SK-N-SH (cell line): ENCODE measurements around the gene PTPN5. TPM values are rescaled to one million over a fixed set of nuclear protein-coding genes. Genes with fewer than 3 reads are reported as not detected.

Source experiments
- CTCF ChIA-PET: fragments of 300-600, 350-600 bp; formaldehyde crosslinking; extraction: SDS; loops from one replicate; lab custom pipeline; 2021; lab: Yijun Ruan, JAX
- POLR2A ChIA-PET: fragments of 350-600 bp; sonication (Branson Sonifier 250); formaldehyde crosslinking; extraction: SDS; loops from one replicate; lab custom pipeline; 2020; ENCODE audit warnings: antibody characterized with exemption, inconsistent platforms; lab: Yijun Ruan, JAX
- DNase-seq: peaks from one replicate; pipeline ENCODE4 v3.0.0; 2012
- H2AFZ ChIP-seq: fragments of 200-600 bp; sonication (generic); 2 replicates; pipeline ENCODE4 v1.8.1; 2016; ENCODE audit warnings: antibody characterized with exemption, mild to moderate bottlenecking, low read depth
- H3F3A ChIP-seq: fragments of 200-600 bp; sonication (generic); replicated peaks from 2 replicates; pipeline ENCODE3; 2016; ENCODE audit warnings: antibody characterized with exemption, mild to moderate bottlenecking; ENCODE audit not compliant: insufficient read depth
- H3K27ac ChIP-seq, 2 experiments: fragments of 200-500 bp in 1 of 2; fragments of 200-600 bp in 1 of 2; sonication (Bioruptor generic) in 1 of 2; sonication (generic), shearing (Covaris generic) in 1 of 2; 2 replicates each; pipeline versions ENCODE4 v1.5.1 to v1.6.1; 2014 to 2016; ENCODE audit warnings: low read depth in 2 of 2, inconsistent platforms in 1 of 2, low read length in 1 of 2, mild to moderate bottlenecking in 1 of 2, mixed read lengths in 1 of 2
- H3K27me3 ChIP-seq: fragments of 200-600 bp; sonication (generic), shearing (Covaris generic); 2 replicates; pipeline ENCODE4 v1.6.1; 2016; ENCODE audit warnings: mixed run types; ENCODE audit not compliant: insufficient read depth
- H3K36me3 ChIP-seq, 2 experiments: fragments of 200-500 bp in 1 of 2; fragments of 200-600 bp in 1 of 2; sonication (Bioruptor generic) in 1 of 2; sonication (generic) in 1 of 2; replicated peaks in 1 of 2; 2 replicates each; pipeline versions ENCODE3 to v1.5.1; 2014 to 2016; ENCODE audit warnings: low read length in 1 of 2, mild to moderate bottlenecking in 1 of 2; ENCODE audit not compliant: insufficient read depth in 2 of 2, control insufficient read depth in 1 of 2
- H3K4me1 ChIP-seq, 2 experiments: fragments of 200-500 bp in 1 of 2; fragments of 200-600 bp in 1 of 2; sonication (Bioruptor generic) in 1 of 2; sonication (generic), shearing (Covaris generic) in 1 of 2; 2 replicates each; pipeline versions ENCODE4 v1.5.1 to v1.6.1; 2014 to 2016; ENCODE audit warnings: low read depth in 1 of 2, low read length in 1 of 2, mixed run types in 1 of 2; ENCODE audit not compliant: insufficient read depth in 2 of 2, control insufficient read depth in 1 of 2
- H3K4me2 ChIP-seq: fragments of 200-600 bp; sonication (generic), shearing (Covaris generic); 2 replicates; pipeline ENCODE4 v1.6.1; 2017; ENCODE audit warnings: mixed run types
- H3K4me3 ChIP-seq, 2 experiments: fragments of 200-500 bp in 1 of 2; fragments of 200-600 bp in 1 of 2; sonication (Bioruptor generic) in 1 of 2; sonication (generic), shearing (Covaris generic) in 1 of 2; 2 replicates each; pipeline versions ENCODE4 v1.5.1 to v1.8.1; 2014 to 2016; ENCODE audit warnings: low read depth in 2 of 2, inconsistent platforms in 1 of 2, low read length in 1 of 2, mild to moderate bottlenecking in 1 of 2, mixed read lengths in 1 of 2, moderate library complexity in 1 of 2
- H3K79me2 ChIP-seq: fragments of 200-600 bp; sonication (generic); 2 replicates; pipeline ENCODE4 v1.8.1; 2017; ENCODE audit warnings: mild to moderate bottlenecking; ENCODE audit not compliant: insufficient read depth
- H3K9ac ChIP-seq: fragments of 200-600 bp; sonication (generic); 2 replicates; pipeline ENCODE4 v1.6.1; 2017; ENCODE audit warnings: mixed run types
- H3K9me2 ChIP-seq: fragments of 200-600 bp; sonication (generic); 2 replicates; pipeline ENCODE4 v1.6.1; 2017; ENCODE audit warnings: mixed run types
- H3K9me3 ChIP-seq: fragments of 200-600 bp; sonication (generic); 2 replicates; pipeline ENCODE4 v1.6.1; 2017; ENCODE audit warnings: mixed run types, mild to moderate bottlenecking, moderate library complexity
- H4K20me1 ChIP-seq: fragments of 200-600 bp; sonication (generic); 2 replicates; pipeline ENCODE4 v1.6.1; 2017; ENCODE audit warnings: mild to moderate bottlenecking, mixed run types; ENCODE audit not compliant: insufficient read depth
- EP300 ChIP-seq, 2 experiments: IDR thresholded peaks; 2 replicates each; pipeline versions ENCODE4 v1.4.0 to v1.6.1; 2012; ENCODE audit warnings: borderline replicate concordance in 1 of 2, low read depth in 1 of 2, low read length in 1 of 2
- EZH2phosphoT487 ChIP-seq: fragments of 200-600 bp; sonication (generic); IDR thresholded peaks from 2 replicates; pipeline ENCODE4 v1.6.1; 2017; ENCODE audit warnings: low read depth, mixed run types, mild to moderate bottlenecking, antibody characterized with exemption, moderate library complexity, borderline replicate concordance
- FOXJ3 ChIP-seq: sonication (generic); formaldehyde crosslinking; IDR thresholded peaks from 2 replicates; pipeline ENCODE4 v1.5.1; 2020; ENCODE audit warnings: mild to moderate bottlenecking, missing genetic modification reagents
- GABPA ChIP-seq: IDR thresholded peaks from 2 replicates; pipeline ENCODE4 v1.4.0; 2012; ENCODE audit warnings: low read depth, mild to moderate bottlenecking
- GATA2 ChIP-seq: sonication (generic); formaldehyde crosslinking; IDR thresholded peaks from 2 replicates; pipeline ENCODE4 v1.5.0; 2020; ENCODE audit warnings: mild to moderate bottlenecking, missing genetic modification reagents
- IRF3 ChIP-seq: fragments of 150-350 bp; IDR thresholded peaks from 2 replicates; pipeline ENCODE4 v1.6.1; 2016; ENCODE audit warnings: mild to moderate bottlenecking, low read depth, low read length
- MAX ChIP-seq: IDR thresholded peaks from 2 replicates; pipeline ENCODE4 v1.4.0; 2012; ENCODE audit warnings: low read depth
- MEF2A ChIP-seq: IDR thresholded peaks from 2 replicates; pipeline ENCODE4 v1.4.0; 2012; ENCODE audit warnings: low read depth, borderline replicate concordance
- MXI1 ChIP-seq: IDR thresholded peaks from 2 replicates; pipeline ENCODE4 v1.6.1; 2012; ENCODE audit warnings: mild to moderate bottlenecking, low read depth, low read length, improper control_type of control experiment
- REST ChIP-seq: IDR thresholded peaks from 2 replicates; pipeline ENCODE4 v1.6.1; 2012; ENCODE audit warnings: mild to moderate bottlenecking, low read depth, low read length, moderate library complexity
- SIN3A ChIP-seq: IDR thresholded peaks from 2 replicates; pipeline ENCODE4 v1.6.1; 2012; ENCODE audit warnings: low read depth, mild to moderate bottlenecking, low read length, moderate library complexity, borderline replicate concordance
- SMC3 ChIP-seq: IDR thresholded peaks from 2 replicates; pipeline ENCODE4 v1.6.1; 2012; ENCODE audit warnings: low read depth, low read length, improper control_type of control experiment
- TCF12 ChIP-seq: IDR thresholded peaks from 2 replicates; pipeline ENCODE4 v1.4.0; 2012
- TEAD4 ChIP-seq: IDR thresholded peaks from 2 replicates; pipeline ENCODE4 v1.4.0; 2012; ENCODE audit warnings: mild to moderate bottlenecking, borderline replicate concordance; ENCODE audit not compliant: insufficient read depth
- USF1 ChIP-seq: IDR thresholded peaks from 2 replicates; pipeline ENCODE4 v1.4.0; 2012; ENCODE audit warnings: low read depth, borderline replicate concordance
- YY1 ChIP-seq: IDR thresholded peaks from 2 replicates; pipeline ENCODE4 v1.4.0; 2012; ENCODE audit warnings: low read depth, mild to moderate bottlenecking
- whole genome bisulfite sequencing: methylation state at CpG from one replicate; pipeline ENCODE4 v1.1.6; 2017; ENCODE audit warnings: low lambda C conversion rate; 5-methylcytosine and 5-hydroxymethylcytosine counted together
- polyA plus RNA-seq, 3 experiments: library from polyadenylated mRNA; depleted of rRNA; stranded (reverse); fragments of >200 nt; gene quantifications; 2 replicates each; pipeline ENCODE4 v1.2.3, GENCODE V29; 2012
- TF ChIP-seq, protein P1 (sequence below): fragments of 200-600 bp; sonication (generic); IDR thresholded peaks from 2 replicates; pipeline ENCODE4 v1.6.1; 2017; ENCODE audit warnings: antibody characterized with exemption, mild to moderate bottlenecking, moderate library complexity
- TF ChIP-seq, protein P2 (sequence below): IDR thresholded peaks from 2 replicates; pipeline ENCODE4 v1.4.0; 2012; ENCODE audit warnings: low read depth, borderline replicate concordance

The PTPN5 gene
- polyA plus RNA-seq, 1 of the 3 experiments (the other 2 are of a cell fraction): not detected

- no peaks in the 10 kb centered on the region for H3K9me3 ChIP-seq
- no peak overlapping the region for H2AFZ ChIP-seq
- no peak overlapping the region for H3K9ac ChIP-seq
- no peak overlapping the region for H3K4me3 ChIP-seq
- ChIA-PET POLR2A (no interaction called here), CTCF (interaction anchor here (0.6 to 11.6 kb wide), 6 partner anchors 10 to 200 kb away, joined by 3 to 103 read pairs (median 6); no protein-coding TSS in a partner anchor)
- H3K4me1 ChIP-seq: no peaks in the 10 kb centered on the region; a peak in 1 of 4 replicates
- H3F3A ChIP-seq: no peaks in the 10 kb centered on the region
- no peak for DNase-seq
- no peaks in the 10 kb centered on the region for H3K79me2 ChIP-seq
- no CpG with 5 or more reads among the region's 4 CpGs for WGBS
- no peaks in the 10 kb centered on the region for H3K36me3 ChIP-seq
- no peak overlapping the region for H3K27ac ChIP-seq
- no peaks in the 10 kb centered on the region for H4K20me1 ChIP-seq
- no peaks in the 10 kb centered on the region for H3K27me3 ChIP-seq
- no peak overlapping the region for H3K4me2 ChIP-seq
- H3K9me2 ChIP-seq: no peaks in the 10 kb centered on the region
- TF ChIP-seq REST (no peak), SIN3A (no peak), IRF3 (no peak), SMC3 (no peak), GABPA (no peak), TEAD4 (no peak), EP300 (IDR thresholded peaks at IDR 0.05; ENCODE audit: borderline replicate concordance in 1 of 2, low read depth in 1 of 2, low read length in 1 of 2) (no peak), MXI1 (no peak), USF1 (no peak), MEF2A (no peak), FOXJ3 (CRISPR knock-in tag) (no peak), MAX (no peak), TCF12 (no peak), EZH2phosphoT487 (no peak), YY1 (no peak), GATA2 (CRISPR knock-in tag) (no peak)
- TF ChIP-seq, protein P1, sequence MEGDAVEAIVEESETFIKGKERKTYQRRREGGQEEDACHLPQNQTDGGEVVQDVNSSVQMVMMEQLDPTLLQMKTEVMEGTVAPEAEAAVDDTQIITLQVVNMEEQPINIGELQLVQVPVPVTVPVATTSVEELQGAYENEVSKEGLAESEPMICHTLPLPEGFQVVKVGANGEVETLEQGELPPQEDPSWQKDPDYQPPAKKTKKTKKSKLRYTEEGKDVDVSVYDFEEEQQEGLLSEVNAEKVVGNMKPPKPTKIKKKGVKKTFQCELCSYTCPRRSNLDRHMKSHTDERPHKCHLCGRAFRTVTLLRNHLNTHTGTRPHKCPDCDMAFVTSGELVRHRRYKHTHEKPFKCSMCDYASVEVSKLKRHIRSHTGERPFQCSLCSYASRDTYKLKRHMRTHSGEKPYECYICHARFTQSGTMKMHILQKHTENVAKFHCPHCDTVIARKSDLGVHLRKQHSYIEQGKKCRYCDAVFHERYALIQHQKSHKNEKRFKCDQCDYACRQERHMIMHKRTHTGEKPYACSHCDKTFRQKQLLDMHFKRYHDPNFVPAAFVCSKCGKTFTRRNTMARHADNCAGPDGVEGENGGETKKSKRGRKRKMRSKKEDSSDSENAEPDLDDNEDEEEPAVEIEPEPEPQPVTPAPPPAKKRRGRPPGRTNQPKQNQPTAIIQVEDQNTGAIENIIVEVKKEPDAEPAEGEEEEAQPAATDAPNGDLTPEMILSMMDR: no peak
- TF ChIP-seq, protein P2, sequence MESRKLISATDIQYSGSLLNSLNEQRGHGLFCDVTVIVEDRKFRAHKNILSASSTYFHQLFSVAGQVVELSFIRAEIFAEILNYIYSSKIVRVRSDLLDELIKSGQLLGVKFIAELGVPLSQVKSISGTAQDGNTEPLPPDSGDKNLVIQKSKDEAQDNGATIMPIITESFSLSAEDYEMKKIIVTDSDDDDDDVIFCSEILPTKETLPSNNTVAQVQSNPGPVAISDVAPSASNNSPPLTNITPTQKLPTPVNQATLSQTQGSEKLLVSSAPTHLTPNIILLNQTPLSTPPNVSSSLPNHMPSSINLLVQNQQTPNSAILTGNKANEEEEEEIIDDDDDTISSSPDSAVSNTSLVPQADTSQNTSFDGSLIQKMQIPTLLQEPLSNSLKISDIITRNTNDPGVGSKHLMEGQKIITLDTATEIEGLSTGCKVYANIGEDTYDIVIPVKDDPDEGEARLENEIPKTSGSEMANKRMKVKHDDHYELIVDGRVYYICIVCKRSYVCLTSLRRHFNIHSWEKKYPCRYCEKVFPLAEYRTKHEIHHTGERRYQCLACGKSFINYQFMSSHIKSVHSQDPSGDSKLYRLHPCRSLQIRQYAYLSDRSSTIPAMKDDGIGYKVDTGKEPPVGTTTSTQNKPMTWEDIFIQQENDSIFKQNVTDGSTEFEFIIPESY: no peak
These were observed 51.9 kb downstream of the PTPN5 start for GRCh38 chr11:18739685-18740084.
